Subcutaneous abdominal adipose tissue (tissue), 5 donors: Measurements from ENCODE around the gene DCP1B.

ENCODE experiments used
- H3K27ac ChIP-seq: one replicate; pipeline ENCODE4 v1.7.0; 2013; ENCODE audit warnings: low read depth, mild to moderate bottlenecking, inconsistent platforms, low read length, moderate library complexity
- H3K27me3 ChIP-seq, 5 donors: one replicate each; pipeline ENCODE4 v1.7.0; 2013; ENCODE audit warnings: low read length in 5 of 5, inconsistent platforms in 1 of 5; ENCODE audit not compliant: control insufficient read depth in 5 of 5, insufficient read depth in 4 of 5
- H3K36me3 ChIP-seq, 5 donors: one replicate each; pipeline ENCODE4 v1.7.0; 2013; ENCODE audit warnings: low read length in 5 of 5; ENCODE audit not compliant: control insufficient read depth in 5 of 5, insufficient read depth in 5 of 5
- H3K4me1 ChIP-seq, 5 donors: one replicate each; pipeline ENCODE4 v1.7.0; 2013; ENCODE audit warnings: low read length in 5 of 5, mild to moderate bottlenecking in 3 of 5, moderate library complexity in 1 of 5; ENCODE audit not compliant: control insufficient read depth in 5 of 5, insufficient read depth in 5 of 5
- H3K4me3 ChIP-seq, 5 donors: one replicate each; pipeline ENCODE4 v1.7.0; 2013; ENCODE audit warnings: low read length in 5 of 5, low read depth in 1 of 5
- H3K9ac ChIP-seq, 5 donors: one replicate each; pipeline ENCODE4 v1.7.0; 2013; ENCODE audit warnings: low read length in 5 of 5, mild to moderate bottlenecking in 4 of 5, moderate library complexity in 3 of 5
- H3K9me3 ChIP-seq, 5 donors: one replicate each; pipeline ENCODE4 v1.7.0; 2013; ENCODE audit warnings: low read length in 5 of 5; ENCODE audit not compliant: control insufficient read depth in 5 of 5
- donor health status: healthy.
- donor health status: healthy.
- donor health status: healthy.
- donor health status: healthy.
- donor health status: healthy.

The DCP1B gene

DNA sequence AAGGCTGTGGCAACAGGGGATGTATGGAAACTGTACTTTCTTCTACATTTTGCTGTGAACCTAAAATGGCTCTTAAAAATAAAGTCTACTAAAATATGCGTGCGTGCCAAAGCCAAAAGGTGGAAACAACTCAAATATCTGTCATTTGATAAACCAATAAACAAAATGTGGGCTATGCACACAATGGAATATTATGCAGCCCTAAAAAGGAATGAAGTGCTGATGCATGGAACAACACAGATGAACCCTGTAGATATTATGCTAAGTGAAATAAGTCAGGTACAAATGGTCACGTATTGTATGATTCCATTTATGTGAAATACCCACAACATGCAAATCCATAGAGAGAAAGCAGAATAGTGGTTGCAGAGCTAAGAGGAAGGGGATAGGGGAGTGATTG, 93.8 kb downstream of the DCP1B start:
- H3K4me1 ChIP-seq, result peaks cover 0 to 4% (median 0%) of the 10 kb centered on the region in 5 donors
- H3K27ac ChIP-seq, result no peak overlapping the region
- no peak overlapping the region for H3K4me3 ChIP-seq
- H3K9ac ChIP-seq, result no peak overlapping the region
- H3K36me3 ChIP-seq, result no peaks in the 10 kb centered on the region
- H3K9me3 ChIP-seq, result peaks cover 2 to 9% (median 9%) of the 10 kb centered on the region in 5 donors
- peaks cover 4 to 18% (median 13%) of the 10 kb centered on the region in 5 donors for H3K27me3 ChIP-seq

GRCh38 chr12:1908758-1909157, 95.5 kb downstream of the DCP1B start:
- no peak overlapping the region for H3K4me3 ChIP-seq
- no peaks in the 10 kb centered on the region for H3K36me3 ChIP-seq

DNA sequence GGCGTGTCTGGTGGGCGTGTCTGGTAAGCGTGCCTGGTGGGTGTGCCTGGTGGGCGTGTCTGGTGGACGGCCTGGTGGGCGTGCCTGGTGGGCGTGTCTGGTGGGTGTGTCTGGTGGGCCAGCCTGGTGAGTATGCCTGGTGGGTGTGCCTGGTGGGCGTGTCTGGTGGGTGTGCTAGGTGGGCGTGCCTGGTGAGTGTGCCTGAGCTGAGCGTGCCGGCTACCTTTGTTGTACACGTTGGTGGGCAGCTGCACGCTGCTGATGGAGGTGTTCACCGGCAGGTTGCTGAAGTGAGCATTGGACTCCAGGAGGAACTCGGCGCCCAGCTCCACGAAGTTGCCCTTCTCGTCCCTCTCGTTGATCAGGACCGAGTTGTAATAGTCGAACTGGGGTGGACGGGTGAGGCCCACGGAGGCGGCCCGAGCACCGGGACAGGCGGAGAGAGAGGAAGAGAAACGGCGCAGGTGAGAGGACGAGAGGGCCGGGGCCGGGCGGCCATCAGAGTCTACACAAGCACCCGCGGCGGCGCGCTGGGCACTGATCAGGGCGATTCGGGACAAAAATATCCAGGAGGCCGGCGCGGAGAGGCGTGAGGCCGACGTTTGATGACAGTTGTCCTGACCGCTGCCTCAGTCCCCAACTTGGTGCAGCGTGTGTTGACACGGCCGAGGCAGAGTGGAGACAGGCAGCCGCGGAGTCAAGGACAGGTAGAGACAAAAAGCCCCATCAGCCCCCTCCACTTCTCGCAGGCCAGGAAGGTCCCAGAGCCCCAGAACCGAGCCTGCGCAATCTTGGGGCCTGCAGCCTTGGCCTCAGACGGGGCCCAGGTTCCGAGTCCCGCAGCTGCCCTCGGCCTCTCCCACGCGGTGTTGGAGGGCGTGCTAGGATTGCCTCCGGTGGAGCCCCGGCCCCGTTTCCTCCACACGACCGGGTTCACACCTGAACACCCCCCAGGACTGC, 96.3 kb downstream of the DCP1B start:
- Histone ChIP-seq H3K9me3 (peaks cover 6 to 29% (median 24%) of the 10 kb centered on the region in 5 donors), H3K9ac (no peak overlapping the region), H3K36me3 (no peaks in the 10 kb centered on the region), H3K27ac (no peak overlapping the region), H3K4me1 (peaks cover 0 to 4% (median 0%) of the 10 kb centered on the region in 5 donors), H3K27me3 (peaks cover 4 to 17% (median 13%) of the 10 kb centered on the region in 5 donors), H3K4me3 (no peak overlapping the region)

More at GRCh38 chr12:1908758-1909157, 95.5 kb downstream of the DCP1B start:
- H3K27ac ChIP-seq, result no peak overlapping the region
- H3K9me3 ChIP-seq, result peaks cover 6 to 24% (median 17%) of the 10 kb centered on the region in 5 donors
- H3K27me3 ChIP-seq, result peaks cover 4 to 17% (median 13%) of the 10 kb centered on the region in 5 donors
- no peak overlapping the region for H3K9ac ChIP-seq
- peaks cover 0 to 4% (median 0%) of the 10 kb centered on the region in 5 donors for H3K4me1 ChIP-seq

DNA sequence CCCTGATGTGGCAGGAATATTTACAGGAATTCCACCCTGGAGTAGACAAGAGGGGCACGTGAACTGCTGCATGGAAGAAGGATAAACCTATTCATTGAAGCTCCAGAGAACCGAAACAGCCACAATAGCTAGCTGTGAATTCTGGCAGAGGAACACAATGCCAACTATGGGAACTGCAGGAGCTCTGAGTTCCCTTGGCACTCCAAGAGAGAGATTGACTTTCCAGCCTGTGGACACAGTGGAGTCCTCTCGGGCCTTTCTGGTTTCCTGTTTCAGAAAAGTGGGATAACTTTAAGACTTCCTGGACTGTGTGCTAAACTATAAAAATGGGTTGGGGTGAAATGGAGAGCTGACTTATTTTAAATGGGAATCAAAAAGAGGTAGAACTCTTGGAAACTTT, 97.7 kb downstream of the DCP1B start:
- H3K36me3 ChIP-seq, result no peaks in the 10 kb centered on the region
- H3K27ac ChIP-seq, result no peak overlapping the region
- H3K9ac ChIP-seq, result no peak overlapping the region
- H3K4me1 ChIP-seq, result peaks cover 0 to 4% (median 0%) of the 10 kb centered on the region in 5 donors
- no peak overlapping the region for H3K4me3 ChIP-seq
- peaks cover 4 to 17% (median 13%) of the 10 kb centered on the region in 5 donors for H3K27me3 ChIP-seq
- H3K9me3 ChIP-seq, result peaks cover 6 to 37% (median 26%) of the 10 kb centered on the region in 5 donors

- no peaks in the 10 kb centered on the region for H3K36me3 ChIP-seq
- H3K9me3 ChIP-seq, result peaks cover 6 to 37% (median 26%) of the 10 kb centered on the region in 5 donors
- no peak overlapping the region for H3K27ac ChIP-seq
- peaks cover 4 to 14% (median 10%) of the 10 kb centered on the region in 5 donors for H3K27me3 ChIP-seq
- H3K4me3 ChIP-seq, result no peak overlapping the region
- no peak overlapping the region for H3K9ac ChIP-seq
- peaks cover 0 to 4% (median 0%) of the 10 kb centered on the region in 5 donors for H3K4me1 ChIP-seq
Observed at GRCh38 chr12:1904875-1905274, 99.4 kb downstream of the DCP1B start.

DNA sequence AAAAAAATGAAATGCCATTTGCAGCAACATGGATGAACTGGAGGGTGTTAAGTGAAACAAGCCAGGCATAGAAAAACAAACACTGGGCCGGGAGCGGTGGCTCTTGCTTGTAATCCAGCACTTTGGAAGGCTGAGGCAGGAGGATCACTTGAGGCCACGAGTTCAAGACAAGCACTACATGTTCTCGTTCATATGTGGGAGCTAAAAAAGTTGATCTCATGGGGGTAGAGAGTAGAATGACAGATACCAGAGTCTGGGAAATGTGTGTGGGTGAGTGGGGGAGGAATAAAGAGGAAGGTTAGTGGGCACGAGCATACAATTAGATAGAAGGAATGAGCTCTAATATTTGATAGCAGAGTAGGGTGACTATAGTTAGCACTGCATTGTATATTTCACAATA, 107.3 kb downstream of the DCP1B start:
- Histone ChIP-seq H3K4me3 (no peak overlapping the region), H3K9ac (no peak overlapping the region), H3K9me3 (peaks cover 0 to 8% (median 4%) of the 10 kb centered on the region in 5 donors), H3K4me1 (no peaks in the 10 kb centered on the region), H3K27ac (no peak overlapping the region), H3K27me3 (no peaks in the 10 kb centered on the region), H3K36me3 (no peaks in the 10 kb centered on the region)
